ENCODE results near the gene ADAM19.

- no peak for TF ChIP-seq ARNT (IDR thresholded peaks at IDR 0.05)
- no peak for TF ChIP-seq SUZ12 (IDR thresholded peaks at IDR 0.05)
- TF ChIP-seq BHLHE40 (IDR thresholded peaks at IDR 0.05; ENCODE audit: borderline replicate concordance), result no peak
- TF ChIP-seq HDGF (IDR thresholded peaks at IDR 0.05; ENCODE audit: borderline replicate concordance), result no peak
- TF ChIP-seq FOXM1 (IDR thresholded peaks at IDR 0.05; ENCODE audit: borderline replicate concordance), result no peak
Observed at GRCh38 chr5:157492886-157493285, 82.7 kb downstream of the ADAM19 start.
